Neural progenitor cell (in vitro differentiated cells): Measurements from ENCODE around the gene LPIN1. TPM values are rescaled to one million over a fixed set of nuclear protein-coding genes. Genes with fewer than 3 reads are reported as not detected.

ENCODE experiments used
- DNase-seq: peaks from one replicate; pipeline ENCODE4 v3.0.0-alpha.2; 2016; ENCODE audit warnings: low spot score
- H2AFZ ChIP-seq: fragments of 200-600 bp; sonication (generic); replicated peaks from 2 replicates; pipeline ENCODE4 v1.6.1; 2016; ENCODE audit warnings: antibody characterized with exemption
- H3F3A ChIP-seq: fragments of 200-600 bp; sonication (generic); 2 replicates; pipeline ENCODE4 v1.6.1; 2016; ENCODE audit warnings: antibody characterized with exemption, low read depth
- H3K27ac ChIP-seq: fragments of 200-600 bp; sonication (generic); 2 replicates; pipeline ENCODE4 v1.5.1; 2016; ENCODE audit warnings: mild to moderate bottlenecking
- H3K27me3 ChIP-seq: fragments of 200-600 bp; sonication (generic); 2 replicates; pipeline ENCODE4 v1.6.1; 2016; ENCODE audit warnings: mild to moderate bottlenecking, moderate library complexity
- H3K36me3 ChIP-seq: fragments of 200-600 bp; sonication (generic); 2 replicates; pipeline ENCODE4 v1.5.1; 2016
- H3K4me1 ChIP-seq: fragments of 200-600 bp; sonication (generic); 2 replicates; pipeline ENCODE4 v1.6.1; 2016; ENCODE audit warnings: mixed run types
- H3K4me2 ChIP-seq: fragments of 200-600 bp; sonication (generic); 2 replicates; pipeline ENCODE4 v1.6.1; 2016
- H3K4me3 ChIP-seq: fragments of 200-600 bp; sonication (generic); 2 replicates; pipeline ENCODE4 v1.5.1; 2016
- H3K79me2 ChIP-seq: fragments of 200-600 bp; sonication (generic); 2 replicates; pipeline ENCODE4 v1.6.1; 2016; ENCODE audit warnings: low read depth
- H3K9ac ChIP-seq: fragments of 200-600 bp; sonication (generic); 2 replicates; pipeline ENCODE4 v1.6.1; 2016
- H3K9me3 ChIP-seq: fragments of 200-600 bp; sonication (generic); 2 replicates; pipeline ENCODE4 v1.5.1; 2016; ENCODE audit warnings: low read depth
- H4K20me1 ChIP-seq: fragments of 200-600 bp; sonication (generic); 2 replicates; pipeline ENCODE4 v1.6.1; 2016; ENCODE audit warnings: low read depth
- H3K27ac Mint-ChIP-seq: 3 replicates; pipeline ENCODE4 v1.8.0; 2021; ENCODE audit warnings: mixed read lengths
- H3K27me3 Mint-ChIP-seq: 2 replicates; pipeline ENCODE4 v1.8.0; 2022; ENCODE audit warnings: low read depth, mild to moderate bottlenecking, inconsistent platforms, moderate library complexity, mixed read lengths; ENCODE audit not compliant: insufficient read depth
- H3K36me3 Mint-ChIP-seq: 3 replicates; pipeline ENCODE4 v1.8.0; 2021; ENCODE audit warnings: mixed read lengths
- H3K4me1 Mint-ChIP-seq: 3 replicates; pipeline ENCODE4 v1.8.0; 2021; ENCODE audit warnings: mixed read lengths
- H3K4me3 Mint-ChIP-seq: 3 replicates; pipeline ENCODE4 v1.8.0; 2021; ENCODE audit warnings: mild to moderate bottlenecking, moderate library complexity, mixed read lengths
- H3K9me3 Mint-ChIP-seq: 3 replicates; pipeline ENCODE4 v1.8.0; 2020; ENCODE audit warnings: mixed read lengths
- CTCF ChIP-seq: fragments of 200-600 bp; sonication (generic); IDR thresholded peaks from 2 replicates; pipeline ENCODE4 v1.5.1; 2017; ENCODE audit warnings: antibody characterized with exemption, mild to moderate bottlenecking
- EZH2 ChIP-seq: fragments of 200-600 bp; sonication (generic); IDR thresholded peaks from 2 replicates; pipeline ENCODE4 v1.6.1; 2017; ENCODE audit warnings: antibody characterized with exemption, mild to moderate bottlenecking, moderate library complexity
- EZH2phosphoT487 ChIP-seq: fragments of 200-600 bp; sonication (generic); IDR thresholded peaks from 2 replicates; pipeline ENCODE4 v1.6.1; 2017; ENCODE audit warnings: antibody characterized with exemption
- total RNA-seq: library from RNA; depleted of rRNA; stranded (reverse); fragments of >200 nt; gene quantifications from 2 replicates; pipeline ENCODE4 v1.2.3, GENCODE V29; 2015; ENCODE audit warnings: low replicate concordance

The LPIN1 gene
- total RNA-seq, 1 donor from 2014 or later = 18.0 TPM

GRCh38 chr2:11748018-11748860, 1.8 kb downstream of the LPIN1 start:
- H3K27me3 ChIP-seq = no peaks in the 10 kb centered on the region
- H3K4me2 ChIP-seq = peak overlapping the region; percentile 83
- Mint-ChIP-seq H3K36me3 (peaks cover 7% of the 10 kb centered on the region), H3K4me3 (peak overlapping the region; percentile 89), H3K9me3 (no peaks in the 10 kb centered on the region), H3K27ac (peak overlapping the region; percentile 57), H3K27me3 (peaks cover 5% of the 10 kb centered on the region), H3K4me1 (peaks cover 77% of the 10 kb centered on the region)
- peaks cover 40% of the 10 kb centered on the region for H4K20me1 ChIP-seq
- H3K27ac ChIP-seq = no peak overlapping the region
- no peaks in the 10 kb centered on the region for H3K9me3 ChIP-seq
- peak overlapping the region; percentile 75 for H3K4me3 ChIP-seq
- no peaks in the 10 kb centered on the region for H3K36me3 ChIP-seq
- DNase-seq = no peak
- no peak overlapping the region for H2AFZ ChIP-seq
- peaks cover 47% of the 10 kb centered on the region for H3K79me2 ChIP-seq
- H3K4me1 ChIP-seq = peaks cover 32% of the 10 kb centered on the region
- no peak overlapping the region for H3K9ac ChIP-seq
- TF ChIP-seq EZH2 (no peak), EZH2phosphoT487 (no peak), CTCF (no peak)
- peaks cover 22% of the 10 kb centered on the region for H3F3A ChIP-seq

- H2AFZ ChIP-seq = no peak overlapping the region
- peaks cover 39% of the 10 kb centered on the region for H3K4me1 ChIP-seq
- no peaks in the 10 kb centered on the region for H3K9me3 Mint-ChIP-seq
- H3K4me3 ChIP-seq = no peak overlapping the region
- H3K27ac Mint-ChIP-seq = no peak overlapping the region
- H3K27me3 ChIP-seq = no peaks in the 10 kb centered on the region
- peaks cover 52% of the 10 kb centered on the region for H3K79me2 ChIP-seq
- no peaks in the 10 kb centered on the region for H3K36me3 ChIP-seq
- H3K27me3 Mint-ChIP-seq = peaks cover 5% of the 10 kb centered on the region
- H3K36me3 Mint-ChIP-seq = peaks cover 7% of the 10 kb centered on the region
- H3K4me1 Mint-ChIP-seq = peaks cover 76% of the 10 kb centered on the region
- H3F3A ChIP-seq = peaks cover 17% of the 10 kb centered on the region
- no peak for DNase-seq
- H3K4me2 ChIP-seq = no peak overlapping the region
- H3K27ac ChIP-seq = no peak overlapping the region
- no peak overlapping the region for H3K9ac ChIP-seq
- no peaks in the 10 kb centered on the region for H3K9me3 ChIP-seq
- peaks cover 48% of the 10 kb centered on the region for H4K20me1 ChIP-seq
- H3K4me3 Mint-ChIP-seq = peak overlapping the region; percentile 63
- TF ChIP-seq EZH2phosphoT487 (no peak), EZH2 (no peak), CTCF (no peak)
Measured at GRCh38 chr2:11748861-11749645, 2.6 kb downstream of the LPIN1 start.

GRCh38 chr2:11749646-11750349, 3.4 kb downstream of the LPIN1 start:
- H3K4me1 ChIP-seq = peaks cover 38% of the 10 kb centered on the region
- H3K79me2 ChIP-seq = peaks cover 56% of the 10 kb centered on the region
- H3K36me3 ChIP-seq = no peaks in the 10 kb centered on the region
- no peak for DNase-seq
- Mint-ChIP-seq H3K9me3 (no peaks in the 10 kb centered on the region), H3K4me1 (peaks cover 69% of the 10 kb centered on the region), H3K4me3 (peak overlapping the region; percentile 55), H3K27me3 (peaks cover 5% of the 10 kb centered on the region), H3K27ac (no peak overlapping the region), H3K36me3 (peaks cover 7% of the 10 kb centered on the region)
- no peak overlapping the region for H3K4me2 ChIP-seq
- H2AFZ ChIP-seq = no peak overlapping the region
- no peak overlapping the region for H3K9ac ChIP-seq
- H4K20me1 ChIP-seq = peaks cover 52% of the 10 kb centered on the region
- H3K27ac ChIP-seq = no peak overlapping the region
- no peak overlapping the region for H3K4me3 ChIP-seq
- TF ChIP-seq EZH2phosphoT487 = no peak
- no peak for TF ChIP-seq EZH2
- TF ChIP-seq CTCF = no peak
- H3K27me3 ChIP-seq = no peaks in the 10 kb centered on the region
- H3F3A ChIP-seq = peaks cover 10% of the 10 kb centered on the region
- H3K9me3 ChIP-seq = no peaks in the 10 kb centered on the region
